CD4-positive, alpha-beta T cell treated with Interleukin-2 at 100 ng/mL for 4 hours (primary cell): ENCODE measurements around the gene TSHZ2.
"Not testable (repeated sequence)": the region's sequence is repeated elsewhere in the genome, so short reads cannot be mapped to it uniquely, and the experiment has no call there.

Experiments used
- DNase-seq: peaks from one replicate; pipeline ENCODE4 v3.0.0-alpha.2; 2020; ENCODE audit warnings: low spot score

The TSHZ2 gene

GRCh38 chr20:53419693-53420460, 447.7 kb downstream of the TSHZ2 start:
- no peak for DNase-seq

DNA sequence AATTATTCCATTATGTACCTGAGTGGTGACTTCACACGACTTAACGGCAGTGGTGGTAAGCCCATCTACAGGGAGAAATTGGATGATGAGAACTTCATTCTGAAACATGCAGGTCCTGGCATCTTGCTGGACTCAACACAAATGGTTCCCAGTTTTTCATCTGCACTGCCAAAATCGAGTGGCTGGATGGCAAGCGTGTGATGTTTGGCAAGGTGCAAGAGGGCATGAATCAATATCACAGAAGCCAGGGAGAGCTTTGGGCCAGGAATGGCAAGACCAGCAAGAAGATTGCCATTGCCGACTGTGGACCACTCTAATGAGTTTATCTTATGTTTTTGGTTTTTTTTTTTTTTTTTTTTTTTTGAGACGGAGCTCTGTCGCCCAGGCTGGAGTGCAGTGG, 449.2 kb downstream of the TSHZ2 start:
- DNase-seq = no peak

DNA sequence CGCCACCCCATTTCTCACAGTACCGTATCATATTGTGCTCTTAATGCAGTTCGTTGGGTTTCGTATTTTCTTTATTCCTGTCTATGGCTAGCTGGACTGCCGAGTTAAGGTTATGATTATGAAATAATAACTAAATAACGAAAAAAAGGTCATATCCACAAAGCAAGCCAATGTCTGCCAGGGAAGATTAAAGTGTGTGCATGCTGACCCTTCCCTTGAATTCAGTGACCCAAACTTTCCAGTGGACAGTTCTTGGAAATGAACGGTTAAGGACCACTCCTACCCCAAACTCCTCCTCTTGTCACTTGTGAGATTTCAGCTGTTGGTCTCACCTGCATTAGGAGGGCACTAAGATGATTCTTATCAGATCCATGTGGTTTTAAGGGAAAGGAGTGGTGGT, 449.9 kb downstream of the TSHZ2 start:
- DNase-seq = no peak

GRCh38 chr20:53423587-53424146, 451.5 kb downstream of the TSHZ2 start:
- no peak for DNase-seq

- DNase-seq = no peak
Measured at GRCh38 chr20:53425481-53425880, 453.3 kb downstream of the TSHZ2 start.

- no peak for DNase-seq
Measured at GRCh38 chr20:53425941-53426340, 453.8 kb downstream of the TSHZ2 start.

- DNase-seq = no peak
Measured at GRCh38 chr20:53426766-53427312, 454.7 kb downstream of the TSHZ2 start.

GRCh38 chr20:53427951-53428350, 455.8 kb downstream of the TSHZ2 start:
- DNase-seq = no peak

- DNase-seq = no peak
Measured at GRCh38 chr20:53428588-53428987, 456.4 kb downstream of the TSHZ2 start.

DNA sequence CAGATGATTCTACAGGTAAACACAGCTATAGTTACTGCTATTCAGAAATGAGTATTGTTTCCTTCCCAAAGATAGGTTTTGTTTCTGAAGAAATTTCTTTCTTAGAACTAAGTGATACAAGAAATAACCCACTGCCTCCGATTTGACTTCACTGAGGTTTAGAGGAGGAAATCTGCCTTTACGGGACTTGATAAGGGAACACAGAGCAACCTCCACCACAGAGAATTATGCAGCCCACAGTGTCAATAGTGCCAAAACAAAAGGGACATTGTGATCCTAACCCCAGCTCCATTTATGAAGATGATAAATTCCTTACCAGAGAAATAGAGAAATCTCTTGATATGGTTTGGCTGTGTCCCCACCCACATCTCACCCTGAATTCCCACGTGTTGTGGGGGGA, 456.8 kb downstream of the TSHZ2 start:
- no peak for DNase-seq

- no peak for DNase-seq
Measured at GRCh38 chr20:53434662-53435061, 462.5 kb downstream of the TSHZ2 start.

DNA sequence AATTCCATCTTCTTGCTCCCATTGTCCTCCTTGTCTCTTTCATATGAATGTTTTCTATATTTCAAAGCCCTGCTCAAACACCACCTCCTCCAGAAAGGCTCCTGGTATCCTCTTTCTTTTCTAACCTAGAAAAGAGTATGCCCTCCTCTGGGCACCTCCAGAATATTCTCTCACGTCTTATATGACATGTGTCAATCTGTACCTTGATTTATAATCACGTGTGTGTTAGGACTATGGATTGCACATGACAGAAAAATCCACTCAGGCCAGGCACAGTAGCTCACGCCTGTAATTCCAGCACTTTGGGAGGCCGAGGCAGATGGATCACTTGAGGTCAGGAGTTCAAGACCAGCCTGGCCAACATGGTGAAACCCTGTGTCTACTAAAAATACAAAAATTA, 464.8 kb downstream of the TSHZ2 start:
- DNase-seq = not testable (repeated sequence)

DNA sequence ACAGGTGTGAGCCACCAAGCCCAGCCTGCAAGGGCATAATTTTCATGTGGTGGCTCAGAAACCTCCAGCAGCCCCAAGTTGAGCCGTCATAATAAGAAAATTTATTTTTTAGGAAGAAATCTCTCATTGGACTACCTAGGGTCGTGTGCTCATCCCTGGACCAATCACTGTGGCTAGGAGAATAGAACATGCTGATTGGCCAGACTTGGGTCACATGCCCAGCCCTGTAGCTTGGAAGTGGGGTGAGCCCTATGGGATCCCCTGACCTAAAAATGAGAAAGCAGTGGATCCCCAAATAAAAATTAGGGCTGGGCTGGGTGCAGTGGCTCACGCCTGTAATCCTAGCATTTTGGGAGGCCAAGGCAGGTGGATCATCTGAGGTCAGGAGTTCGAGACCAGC, 466.2 kb downstream of the TSHZ2 start:
- no peak for DNase-seq

- no peak for DNase-seq
Measured at GRCh38 chr20:53439046-53439445, 466.9 kb downstream of the TSHZ2 start.

GRCh38 chr20:53439616-53440015, 467.5 kb downstream of the TSHZ2 start:
- DNase-seq = no peak

DNA sequence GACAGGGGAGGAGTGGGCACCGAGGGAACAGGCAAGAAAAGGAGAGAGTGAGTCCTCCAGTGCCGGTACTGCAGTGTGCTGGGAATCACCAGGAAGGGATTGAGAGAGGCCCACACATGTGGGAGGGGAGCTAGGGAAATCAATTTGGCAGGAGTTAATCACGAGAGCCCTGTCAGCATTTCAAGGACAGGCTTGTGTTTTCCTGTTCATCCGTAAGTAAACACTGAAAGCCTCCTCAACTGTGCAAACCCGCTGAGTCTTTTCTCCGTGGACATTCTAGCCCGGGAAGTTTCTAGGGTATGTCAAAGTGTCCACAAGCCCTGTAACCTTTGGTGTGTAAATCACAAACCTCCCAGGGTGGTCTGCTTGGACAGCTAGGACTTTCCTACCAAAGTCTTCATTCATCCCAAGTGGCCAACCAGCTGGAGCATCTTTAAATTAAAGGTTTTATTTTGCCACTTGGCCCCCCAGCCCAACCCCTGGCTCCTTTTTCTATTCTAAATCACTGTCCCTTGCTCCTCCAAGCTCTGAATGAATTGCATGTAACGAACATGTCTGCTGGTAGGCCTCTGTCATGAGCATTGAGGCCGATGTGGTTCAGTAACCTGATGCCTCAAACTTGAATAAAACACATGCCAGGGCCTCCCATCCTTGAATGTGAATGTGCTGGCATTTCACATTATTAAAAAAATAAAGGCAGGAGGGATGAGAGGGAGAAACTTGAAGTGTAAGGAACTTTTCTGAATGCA, 472.4 kb downstream of the TSHZ2 start:
- no peak for DNase-seq

DNA sequence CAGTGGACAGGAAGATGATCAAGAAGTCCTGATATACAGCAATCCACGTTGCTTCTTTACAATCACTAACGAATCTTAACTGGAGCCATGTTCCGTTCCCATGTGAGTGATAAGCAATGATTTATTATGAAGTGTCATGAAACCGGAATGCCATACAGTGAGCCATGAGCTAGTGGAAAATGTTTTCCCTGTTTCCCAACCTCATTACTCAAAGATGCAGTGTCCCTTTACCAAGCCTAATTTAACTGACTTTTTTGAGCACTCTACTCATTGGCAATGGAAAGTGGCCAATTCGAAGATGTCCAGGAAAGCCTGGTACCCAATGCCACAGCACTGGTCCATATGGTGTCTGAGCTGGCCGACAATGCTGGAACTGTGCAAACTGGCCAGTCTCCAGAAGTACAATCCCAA, 473.2 kb downstream of the TSHZ2 start:
- no peak for DNase-seq

GRCh38 chr20:53445932-53446331, 473.8 kb downstream of the TSHZ2 start:
- no peak for DNase-seq

DNA sequence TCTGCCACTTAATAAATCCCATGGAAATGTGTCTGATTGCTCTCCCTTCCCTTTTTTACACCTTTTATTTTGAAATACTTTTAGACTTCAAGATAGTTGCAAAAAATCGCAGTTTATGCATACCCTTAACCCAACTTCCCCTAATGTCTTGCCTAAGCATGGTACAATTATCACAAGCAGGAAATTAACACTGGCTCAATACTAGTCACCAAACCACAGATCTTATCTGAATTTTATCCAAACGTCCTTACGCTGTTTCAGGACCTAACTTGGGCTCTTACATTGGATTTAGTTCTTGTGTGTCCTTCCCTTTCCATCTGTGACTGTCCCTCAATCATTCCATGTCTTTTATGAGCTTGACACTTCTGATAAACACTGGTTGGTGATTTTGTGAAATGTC, 475.2 kb downstream of the TSHZ2 start:
- DNase-seq = no peak

DNA sequence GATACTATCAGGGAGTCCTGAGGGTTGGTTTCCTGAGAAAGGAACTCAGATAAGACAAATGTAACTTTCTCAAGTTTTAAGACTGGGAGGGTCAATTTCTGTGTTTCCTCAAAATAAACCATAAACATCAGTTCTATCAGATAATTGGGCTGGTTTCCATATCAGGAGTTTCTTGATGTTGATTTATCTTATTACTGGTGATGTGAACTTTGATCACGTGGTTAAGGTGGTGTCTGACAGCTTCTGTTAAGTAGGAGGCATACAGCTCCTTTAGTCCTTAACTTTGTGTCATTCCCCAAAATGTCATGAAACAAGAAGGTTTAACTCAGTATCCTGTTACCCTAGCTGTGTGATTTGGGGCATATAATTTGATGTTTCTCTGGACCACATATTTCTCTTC, 476.3 kb downstream of the TSHZ2 start:
- DNase-seq = no peak

- no peak for DNase-seq
Measured at GRCh38 chr20:53448875-53449274, 476.7 kb downstream of the TSHZ2 start.

- DNase-seq = no peak
Measured at GRCh38 chr20:53453076-53453475, 480.9 kb downstream of the TSHZ2 start.

DNA sequence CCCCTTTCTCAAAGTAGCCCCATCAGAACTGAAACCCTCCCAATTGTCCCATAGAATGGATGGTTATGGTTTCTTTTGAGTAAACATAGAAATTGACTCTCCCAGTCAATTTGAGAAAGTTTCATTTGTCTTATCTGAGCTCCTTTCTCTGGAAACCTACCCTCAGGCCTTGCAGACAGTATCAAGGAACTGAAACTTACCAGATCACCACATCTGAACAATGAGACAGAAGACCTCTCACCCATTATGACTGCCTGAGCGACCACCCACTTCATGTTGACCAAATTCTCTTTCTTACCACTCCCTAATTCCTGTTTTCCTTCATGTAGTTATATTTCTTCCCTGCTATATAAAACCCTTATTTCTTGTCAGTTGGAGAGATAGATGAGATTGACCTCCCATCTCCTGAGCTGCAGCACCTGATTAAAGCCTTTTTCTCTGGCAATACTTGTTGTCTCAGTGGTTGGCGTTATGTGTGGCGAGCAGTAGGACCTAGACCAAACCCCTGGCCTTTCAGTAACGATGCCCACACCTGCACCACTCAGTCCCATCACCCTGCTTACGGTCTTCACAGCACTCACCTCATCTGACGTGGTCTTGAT, 482.6 kb downstream of the TSHZ2 start:
- DNase-seq = no peak
